ENCODE results near the gene WDR7. TPM values are rescaled to one million over a fixed set of nuclear protein-coding genes. Genes with fewer than 3 reads are reported as not detected.

Gene WDR7
- total RNA-seq, 1 donor from 2014 or later: 13.5 TPM

DNA sequence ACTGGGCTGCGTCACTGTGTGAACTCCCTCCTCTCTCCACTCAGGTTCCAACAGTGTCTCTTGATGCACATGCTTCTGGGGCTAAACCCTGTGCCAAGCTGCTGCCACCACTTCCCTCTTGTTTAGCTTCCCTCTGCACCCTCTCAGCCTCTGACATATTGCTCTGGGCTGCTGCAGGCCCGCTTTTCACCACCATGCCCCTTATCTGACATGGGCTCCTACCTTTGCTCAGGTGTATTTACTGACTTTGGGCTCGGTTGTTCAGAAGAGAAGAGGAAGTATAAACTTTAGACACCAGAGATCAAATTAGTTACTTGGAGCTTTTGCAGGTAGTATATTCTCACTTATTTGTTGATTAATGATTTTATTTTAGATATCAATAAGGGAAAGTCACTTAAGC, 77.6 kb downstream of the WDR7 start:
- peaks cover 5 to 24% of the 10 kb centered on the region in 2 donors for H3K36me3 ChIP-seq
- H3K27me3 ChIP-seq: no peaks in the 10 kb centered on the region
- no peak overlapping the region for H3K27ac ChIP-seq
- no peak for DNase-seq (ENCODE audit: low spot score in 2 of 2)
- peaks cover 0 to 6% of the 10 kb centered on the region in 2 donors for H3K9me3 ChIP-seq
- TF ChIP-seq, protein P1, sequence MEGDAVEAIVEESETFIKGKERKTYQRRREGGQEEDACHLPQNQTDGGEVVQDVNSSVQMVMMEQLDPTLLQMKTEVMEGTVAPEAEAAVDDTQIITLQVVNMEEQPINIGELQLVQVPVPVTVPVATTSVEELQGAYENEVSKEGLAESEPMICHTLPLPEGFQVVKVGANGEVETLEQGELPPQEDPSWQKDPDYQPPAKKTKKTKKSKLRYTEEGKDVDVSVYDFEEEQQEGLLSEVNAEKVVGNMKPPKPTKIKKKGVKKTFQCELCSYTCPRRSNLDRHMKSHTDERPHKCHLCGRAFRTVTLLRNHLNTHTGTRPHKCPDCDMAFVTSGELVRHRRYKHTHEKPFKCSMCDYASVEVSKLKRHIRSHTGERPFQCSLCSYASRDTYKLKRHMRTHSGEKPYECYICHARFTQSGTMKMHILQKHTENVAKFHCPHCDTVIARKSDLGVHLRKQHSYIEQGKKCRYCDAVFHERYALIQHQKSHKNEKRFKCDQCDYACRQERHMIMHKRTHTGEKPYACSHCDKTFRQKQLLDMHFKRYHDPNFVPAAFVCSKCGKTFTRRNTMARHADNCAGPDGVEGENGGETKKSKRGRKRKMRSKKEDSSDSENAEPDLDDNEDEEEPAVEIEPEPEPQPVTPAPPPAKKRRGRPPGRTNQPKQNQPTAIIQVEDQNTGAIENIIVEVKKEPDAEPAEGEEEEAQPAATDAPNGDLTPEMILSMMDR (IDR thresholded peaks at IDR 0.05): no peak
- H3K4me3 ChIP-seq: no peak overlapping the region
- intact Hi-C loops (cut with DNase I): no loop called here
- no peaks in the 10 kb centered on the region for H3K4me1 ChIP-seq

DNA sequence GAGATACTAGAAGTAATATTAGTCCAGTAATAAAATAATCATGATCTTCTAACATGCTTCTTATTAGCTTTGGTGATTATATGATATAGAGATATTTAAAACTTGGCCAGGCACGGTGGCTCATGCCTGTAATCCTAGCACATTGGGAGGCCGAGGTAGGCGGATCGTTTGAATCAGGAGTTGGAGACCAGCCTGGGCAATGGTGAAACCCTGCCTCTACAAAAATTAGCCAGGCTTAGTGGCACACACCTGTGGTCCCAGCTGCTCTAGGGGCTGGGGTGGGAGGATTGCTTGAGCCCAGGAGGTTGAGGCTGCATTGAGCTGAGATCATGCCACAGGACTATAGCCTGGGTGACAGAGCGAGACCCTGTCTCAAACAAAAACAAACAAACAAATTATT, 87.0 kb downstream of the WDR7 start:
- no peaks in the 10 kb centered on the region for H3K9me3 ChIP-seq
- H3K27ac ChIP-seq: no peak overlapping the region
- H3K36me3 ChIP-seq: no peaks in the 10 kb centered on the region
- H3K4me1 ChIP-seq: no peaks in the 10 kb centered on the region
- no peak overlapping the region for H3K4me3 ChIP-seq
- intact Hi-C loops (cut with DNase I): no loop called here
- no peak for DNase-seq (ENCODE audit: low spot score in 2 of 2)
- TF ChIP-seq, protein P1 (IDR thresholded peaks at IDR 0.05): no peak
- no peaks in the 10 kb centered on the region for H3K27me3 ChIP-seq

DNA sequence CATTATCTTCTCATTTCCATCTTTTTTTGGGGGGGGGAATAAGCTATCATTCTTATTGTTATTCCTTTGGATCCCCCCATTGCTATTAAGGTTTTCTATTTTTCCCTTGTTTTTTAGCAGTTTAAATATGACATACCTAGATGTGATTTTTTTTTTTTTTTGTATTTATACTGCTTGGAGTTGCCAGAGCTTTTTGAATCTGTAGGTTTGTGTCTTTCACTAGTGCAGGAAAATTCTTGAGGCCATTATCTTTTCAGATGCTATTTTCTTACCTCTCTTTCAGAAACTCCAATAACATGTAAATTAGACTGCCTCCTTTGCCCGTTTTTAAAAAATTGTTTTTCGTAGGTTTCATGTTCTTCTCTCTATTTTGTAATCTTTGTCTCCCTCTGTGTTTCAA, 88.6 kb downstream of the WDR7 start:
- no peaks in the 10 kb centered on the region for H3K27me3 ChIP-seq

DNA sequence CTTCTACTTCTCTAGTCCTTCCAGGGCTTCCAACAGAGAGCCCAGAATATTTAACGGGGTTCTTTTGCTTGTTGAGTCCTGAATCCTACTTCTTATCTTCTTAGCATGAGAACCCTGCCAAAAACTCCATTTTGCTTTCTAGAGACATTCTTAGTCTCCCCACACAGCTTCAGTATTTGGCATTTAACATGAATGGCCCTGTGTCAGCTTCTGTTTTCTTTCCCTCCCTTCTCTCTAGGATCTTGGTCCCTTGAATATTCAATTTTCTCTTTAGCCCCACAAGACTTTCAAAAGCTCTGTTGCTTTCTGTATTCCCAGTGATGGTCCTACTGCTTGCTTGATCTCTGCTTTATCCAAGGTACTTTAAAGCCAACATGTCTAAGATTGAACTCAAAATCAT, 89.5 kb downstream of the WDR7 start:
- H3K4me3 ChIP-seq: no peak overlapping the region
- intact Hi-C loops (cut with DNase I): no loop called here
- no peaks in the 10 kb centered on the region for H3K36me3 ChIP-seq
- H3K27me3 ChIP-seq: no peaks in the 10 kb centered on the region
- no peaks in the 10 kb centered on the region for H3K4me1 ChIP-seq
- no peak overlapping the region for H3K27ac ChIP-seq
- no peak for DNase-seq (ENCODE audit: low spot score in 2 of 2)
- TF ChIP-seq, protein P1 (IDR thresholded peaks at IDR 0.05): no peak
- no peaks in the 10 kb centered on the region for H3K9me3 ChIP-seq

More for the DNA sequence above, 88.6 kb downstream of the WDR7 start:
- no peaks in the 10 kb centered on the region for H3K9me3 ChIP-seq
- TF ChIP-seq, protein P1 (IDR thresholded peaks at IDR 0.05): no peak
- intact Hi-C loops (cut with DNase I): no loop called here
- H3K4me3 ChIP-seq: no peak overlapping the region
- no peaks in the 10 kb centered on the region for H3K4me1 ChIP-seq
- H3K27ac ChIP-seq: no peak overlapping the region
- no peak for DNase-seq (ENCODE audit: low spot score in 2 of 2)
- no peaks in the 10 kb centered on the region for H3K36me3 ChIP-seq

DNA sequence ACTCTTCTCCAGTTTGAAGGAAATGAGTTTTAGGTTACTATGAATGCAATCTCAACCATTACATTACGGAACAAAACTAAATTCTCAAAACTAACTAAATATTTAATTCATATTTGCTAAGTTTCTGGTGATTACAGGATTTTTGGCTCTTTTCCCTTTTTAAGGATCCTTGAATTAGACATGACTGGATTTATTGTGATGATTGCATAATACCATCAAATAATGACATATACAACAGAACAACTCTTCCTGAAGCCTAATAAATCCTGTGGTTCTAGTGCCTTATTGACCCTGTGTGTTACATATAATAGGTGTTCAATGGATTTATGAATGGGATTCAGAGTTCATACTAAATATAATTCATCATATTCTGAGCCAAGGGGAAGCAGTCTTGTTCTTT, 90.5 kb downstream of the WDR7 start:
- Histone ChIP-seq H3K27me3 (no peaks in the 10 kb centered on the region), H3K36me3 (no peaks in the 10 kb centered on the region), H3K9me3 (no peaks in the 10 kb centered on the region), H3K4me1 (no peaks in the 10 kb centered on the region), H3K27ac (no peak overlapping the region), H3K4me3 (no peak overlapping the region)
- intact Hi-C loops (cut with DNase I): no loop called here
- no peak for DNase-seq (ENCODE audit: low spot score in 2 of 2)
- TF ChIP-seq, protein P1 (IDR thresholded peaks at IDR 0.05): no peak

DNA sequence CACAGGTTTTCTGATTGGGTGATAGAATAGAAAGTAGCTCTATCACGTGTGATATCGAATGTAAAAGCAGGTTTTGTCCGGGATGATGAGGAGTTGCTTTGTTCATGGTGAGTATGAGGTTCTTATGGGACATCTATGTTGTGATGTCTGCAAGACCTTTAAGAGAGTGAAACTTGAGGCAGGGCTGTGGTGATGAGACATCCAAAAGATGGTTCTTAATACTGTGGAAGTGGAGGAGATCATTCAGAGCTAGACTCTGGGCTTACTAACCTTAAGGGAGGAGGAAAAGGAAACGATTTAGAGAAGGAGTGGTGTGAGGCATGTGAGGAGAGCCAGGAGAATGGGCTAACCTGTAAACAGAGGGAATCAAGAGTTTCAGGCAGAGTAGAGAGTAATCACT, 92.0 kb downstream of the WDR7 start:
- no peak overlapping the region for H3K27ac ChIP-seq
- no peak for DNase-seq (ENCODE audit: low spot score in 2 of 2)
- H3K4me3 ChIP-seq: no peak overlapping the region
- no peaks in the 10 kb centered on the region for H3K36me3 ChIP-seq
- intact Hi-C loops (cut with DNase I): no loop called here
- H3K27me3 ChIP-seq: no peaks in the 10 kb centered on the region
- H3K9me3 ChIP-seq: no peaks in the 10 kb centered on the region
- H3K4me1 ChIP-seq: no peaks in the 10 kb centered on the region
- TF ChIP-seq, protein P1 (IDR thresholded peaks at IDR 0.05): no peak

Data from ascending aorta (tissue), 2 donors.